ENCODE data around the gene FAM209B.
A peak's percentile ranks its signal among the peaks of the same experiment; 100 is the strongest.
"Not testable (repeated sequence)": the region's sequence is repeated elsewhere in the genome, so short reads cannot be mapped to it uniquely, and the experiment has no call there.

Gene FAM209B

DNA sequence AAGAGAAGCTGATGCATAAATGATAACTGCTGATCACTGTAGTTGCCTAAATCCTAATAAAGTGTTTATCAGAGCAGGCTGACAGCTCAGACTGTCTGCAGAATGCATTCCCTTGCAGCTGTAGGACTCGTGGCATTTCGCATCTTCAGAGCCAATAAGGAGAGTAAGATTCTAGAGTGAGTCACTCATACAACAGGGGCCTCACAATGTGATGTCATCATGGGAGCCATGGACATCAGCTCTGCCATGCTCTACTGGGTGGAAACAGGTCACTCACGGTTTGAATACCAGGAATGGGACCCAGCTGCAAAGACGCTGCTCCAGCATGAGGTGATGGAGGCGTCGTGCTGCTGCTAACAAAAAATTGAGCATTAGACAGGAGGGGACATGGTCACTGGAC, 7.4 kb downstream of the FAM209B start:
- DNase-seq (ENCODE audit: low spot score), result no peak

DNA sequence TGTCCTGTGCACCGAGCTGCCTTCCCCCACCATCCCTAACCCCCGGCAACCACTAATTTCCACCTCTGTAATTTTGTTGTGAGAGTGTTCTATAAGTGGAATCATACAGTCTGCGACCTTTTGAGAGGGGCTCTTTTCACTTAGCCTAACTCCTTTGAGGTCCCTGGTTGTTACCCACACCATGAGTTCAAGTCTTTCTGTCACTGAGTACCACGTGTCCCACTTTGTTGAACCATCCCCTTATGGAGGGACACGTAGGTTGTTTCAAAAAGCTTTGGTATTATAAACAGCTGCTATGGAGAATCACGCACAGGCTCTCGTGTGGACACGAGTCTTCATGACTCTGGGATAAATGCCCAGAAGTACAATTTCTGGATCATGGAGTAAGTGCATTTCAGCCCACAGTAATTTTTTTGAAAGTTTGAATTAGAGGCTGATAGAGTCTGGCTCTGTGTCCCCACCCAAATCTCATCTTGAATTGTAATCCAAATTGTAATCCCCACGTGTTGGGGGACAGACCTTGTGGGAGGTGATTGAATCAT, 9.5 kb downstream of the FAM209B start:
- no peak for DNase-seq (ENCODE audit: low spot score)

DNA sequence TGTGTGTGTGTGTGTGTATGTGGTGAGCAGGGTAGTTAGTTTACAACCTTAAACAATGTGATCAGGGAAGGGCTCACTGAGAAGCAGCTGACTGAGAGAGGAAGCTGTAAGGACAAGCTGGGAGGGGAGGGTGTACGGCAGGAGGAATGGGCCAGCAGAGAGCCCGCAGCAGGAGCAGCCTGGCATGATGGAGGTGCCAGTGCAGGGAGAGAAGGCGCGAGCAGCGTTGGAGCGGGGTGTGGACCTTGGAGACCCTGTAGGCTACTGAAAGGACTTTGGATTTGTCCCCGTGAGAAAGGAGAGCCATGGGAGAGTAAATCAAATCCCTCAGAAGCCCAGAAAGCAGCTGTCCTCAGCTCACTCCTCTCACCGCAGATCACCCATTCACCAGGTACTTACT, 18.5 kb downstream of the FAM209B start:
- DNase-seq (ENCODE audit: low spot score), result no peak

DNA sequence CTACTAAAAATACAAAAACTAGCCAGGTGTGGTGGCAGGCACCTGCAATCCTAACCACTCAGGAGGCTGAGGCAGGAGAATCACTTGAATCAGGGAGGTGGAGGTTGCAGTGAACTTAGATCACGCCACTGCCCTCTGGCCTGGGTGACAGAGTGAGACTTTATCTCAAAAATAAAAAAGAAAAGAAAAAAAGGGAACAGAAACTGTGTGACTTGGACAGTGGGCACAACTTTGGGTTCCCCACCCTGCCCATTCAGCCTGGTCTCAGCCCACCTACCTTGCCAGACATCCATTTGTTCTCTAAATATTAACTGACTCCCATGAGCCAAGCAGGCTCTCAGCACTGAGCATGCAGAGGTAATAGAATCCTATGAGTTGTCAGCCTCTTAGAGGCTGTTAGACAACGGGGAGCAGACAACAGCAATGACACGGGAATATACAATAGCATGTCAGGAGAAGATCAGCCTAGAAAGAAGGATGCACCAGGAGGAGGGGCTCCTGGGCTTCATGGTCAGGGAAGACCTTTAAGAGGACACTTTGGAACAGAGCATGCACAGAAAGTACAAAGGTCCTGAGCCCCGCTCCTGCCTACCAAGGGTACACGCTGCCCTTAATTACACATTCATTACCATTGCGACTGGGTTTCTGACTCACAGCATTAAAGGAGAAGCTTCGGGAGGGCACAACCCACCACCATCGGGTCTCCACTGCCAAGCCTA, 20.0 kb downstream of the FAM209B start:
- no peak for DNase-seq (ENCODE audit: low spot score)

DNA sequence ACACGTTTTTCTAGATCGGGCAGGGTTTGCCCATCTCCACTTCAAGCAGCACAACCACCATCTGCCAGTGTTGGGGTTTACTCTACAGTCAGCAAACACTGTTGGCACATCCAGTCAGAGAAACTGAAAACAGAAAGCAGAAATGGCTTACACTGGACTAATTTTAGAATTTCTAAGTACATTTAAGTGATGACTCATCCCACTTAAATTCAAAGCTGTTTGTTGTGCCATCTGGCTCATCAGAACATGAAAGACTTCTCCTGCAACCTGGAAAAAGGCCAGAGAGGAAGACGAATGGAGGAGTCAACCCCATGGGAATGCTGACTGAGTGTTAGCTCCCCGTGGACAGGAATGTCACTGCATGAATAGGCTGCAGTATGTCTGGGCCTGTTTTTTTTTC, 21.8 kb downstream of the FAM209B start:
- no peak for DNase-seq (ENCODE audit: low spot score)

DNA sequence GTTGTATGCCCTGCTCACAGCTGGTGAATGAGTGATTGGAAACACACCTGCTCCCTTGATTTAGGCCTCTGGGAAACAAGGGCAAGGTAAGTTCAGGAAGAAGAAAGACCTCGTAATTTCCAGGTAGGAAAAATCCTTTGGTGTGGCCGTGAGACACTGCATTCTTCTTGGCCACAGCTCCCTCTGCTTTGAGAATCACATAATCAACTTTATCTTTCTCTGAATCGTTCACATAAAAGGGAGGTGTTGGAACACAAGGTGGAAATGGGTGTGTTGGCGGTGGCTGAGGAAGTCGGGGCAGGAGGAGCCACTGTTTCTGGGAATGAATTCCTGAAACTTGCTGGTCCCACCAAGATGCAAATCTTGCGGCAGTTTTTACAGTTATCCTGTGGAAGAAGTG, 25.9 kb downstream of the FAM209B start:
- DNase-seq (ENCODE audit: low spot score), result no peak

DNA sequence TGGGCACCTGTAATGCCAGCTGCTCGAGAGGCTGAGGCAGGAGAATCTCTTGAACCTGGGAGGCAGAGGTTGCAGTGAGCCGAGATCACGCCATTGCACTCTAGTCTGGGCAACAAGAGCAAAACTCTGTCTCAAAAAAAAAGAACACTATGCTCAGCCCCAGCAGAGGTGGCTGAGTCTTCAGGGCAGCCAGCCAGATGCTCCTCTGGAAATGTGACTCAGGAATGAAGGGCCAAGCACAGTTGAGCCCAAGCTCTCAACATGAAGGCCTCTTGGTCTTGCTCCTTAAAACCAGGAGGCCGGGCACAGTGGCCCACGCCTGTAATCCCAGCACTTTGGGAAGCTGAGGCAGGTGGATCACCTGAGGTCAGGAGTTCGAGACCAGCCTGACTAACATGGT, 31.5 kb downstream of the FAM209B start:
- not testable (repeated sequence) for DNase-seq (ENCODE audit: low spot score)

DNA sequence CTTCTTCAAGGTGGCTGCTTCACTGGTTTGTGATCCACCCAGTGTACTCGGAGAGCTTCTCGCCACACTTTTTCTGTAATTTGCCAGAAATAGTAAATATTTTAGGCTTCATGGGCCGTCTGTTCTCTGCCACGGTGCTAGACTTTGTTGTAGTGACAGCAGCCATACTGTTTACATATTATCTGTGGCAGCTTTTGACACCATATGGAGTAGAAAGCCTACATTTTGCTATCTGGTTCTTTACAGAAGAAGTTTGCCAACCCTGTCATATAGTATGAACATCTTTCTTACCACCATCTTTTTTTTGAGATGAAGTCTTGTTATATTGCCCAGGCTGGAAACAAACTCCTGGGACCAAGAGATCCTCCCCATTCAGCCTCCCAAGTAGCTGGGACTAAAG, 32.5 kb downstream of the FAM209B start:
- DNase-seq (ENCODE audit: low spot score), result no peak

DNA sequence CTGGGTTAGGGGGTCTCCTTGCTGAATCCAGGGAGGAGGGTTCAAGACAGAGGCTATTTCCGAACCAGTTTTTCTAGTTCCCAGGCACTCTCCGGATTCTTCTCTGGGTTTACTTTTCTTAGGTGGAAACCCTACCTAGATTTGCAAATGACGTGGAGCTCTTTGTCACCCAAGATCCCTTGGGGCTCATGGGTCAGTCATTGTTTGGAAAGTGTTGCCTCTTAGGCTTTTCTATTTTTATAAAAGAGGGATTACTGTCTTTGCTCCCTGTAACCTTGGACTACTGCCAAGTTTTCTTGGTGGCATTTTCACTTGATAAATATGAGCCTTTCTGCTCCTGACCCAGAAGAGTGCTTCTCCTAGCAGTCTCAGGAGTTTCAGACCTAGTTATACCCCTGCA, 33.6 kb downstream of the FAM209B start:
- DNase-seq (ENCODE audit: low spot score), result peak; percentile 15

DNA sequence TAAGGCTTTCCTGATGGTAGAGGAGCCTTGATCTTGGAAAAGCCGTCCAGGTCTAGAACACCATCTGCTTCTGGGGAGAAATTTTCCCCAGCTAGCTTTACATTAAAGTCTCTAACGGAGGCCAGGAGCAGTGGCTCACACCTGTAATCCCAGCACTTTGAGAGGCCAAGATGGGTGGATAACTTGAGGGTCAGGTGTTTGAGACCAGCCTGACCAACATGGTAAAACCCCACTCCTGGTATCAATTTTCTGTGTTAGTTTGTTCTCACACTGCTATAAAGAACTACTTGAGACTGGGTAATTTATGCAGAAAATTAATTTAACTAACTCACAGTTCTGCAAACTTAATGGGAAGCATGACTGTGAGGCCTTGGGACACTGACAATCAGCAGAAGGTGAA, 37.8 kb downstream of the FAM209B start:
- no peak for DNase-seq (ENCODE audit: low spot score)

DNA sequence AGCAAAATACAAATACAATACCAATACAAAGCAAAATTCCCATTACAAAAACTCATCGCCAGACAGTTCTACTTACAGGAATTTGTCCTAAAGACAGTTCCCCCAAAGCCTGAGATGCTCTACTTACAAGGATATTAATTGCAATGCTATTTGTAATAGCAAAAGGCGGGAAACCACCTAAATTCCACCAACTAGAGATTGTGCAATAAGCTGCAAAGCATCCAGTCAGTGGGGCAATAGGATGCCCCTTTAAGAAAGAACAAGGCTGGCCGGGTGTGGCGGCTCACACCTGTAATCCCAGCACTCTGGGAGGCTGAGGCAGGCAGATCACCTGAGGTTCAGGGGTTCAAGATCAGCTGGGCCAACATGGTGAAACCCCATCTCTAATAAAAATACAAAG, 39.1 kb downstream of the FAM209B start:
- no peak for DNase-seq (ENCODE audit: low spot score)

DNA sequence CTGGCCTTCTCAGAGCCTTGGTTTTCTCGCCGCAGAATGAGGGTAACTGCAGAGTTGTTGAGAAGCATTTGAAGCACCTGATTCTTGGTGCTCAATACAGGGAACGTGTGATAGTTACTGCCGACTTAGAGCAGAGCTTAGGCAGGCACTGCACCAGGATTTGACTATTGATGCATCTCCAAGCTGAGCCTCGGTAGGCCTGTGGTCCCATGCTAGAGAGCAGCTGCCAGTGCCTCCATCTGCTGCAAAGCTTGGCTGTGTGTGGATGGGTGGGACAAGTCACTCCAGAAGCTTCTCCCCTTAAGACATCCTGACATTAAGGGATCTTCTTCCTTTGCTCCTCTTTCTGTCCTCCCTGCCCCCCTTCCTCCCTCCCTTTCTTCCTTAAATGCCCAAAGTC, 40.9 kb downstream of the FAM209B start:
- no peak for DNase-seq (ENCODE audit: low spot score)

DNA sequence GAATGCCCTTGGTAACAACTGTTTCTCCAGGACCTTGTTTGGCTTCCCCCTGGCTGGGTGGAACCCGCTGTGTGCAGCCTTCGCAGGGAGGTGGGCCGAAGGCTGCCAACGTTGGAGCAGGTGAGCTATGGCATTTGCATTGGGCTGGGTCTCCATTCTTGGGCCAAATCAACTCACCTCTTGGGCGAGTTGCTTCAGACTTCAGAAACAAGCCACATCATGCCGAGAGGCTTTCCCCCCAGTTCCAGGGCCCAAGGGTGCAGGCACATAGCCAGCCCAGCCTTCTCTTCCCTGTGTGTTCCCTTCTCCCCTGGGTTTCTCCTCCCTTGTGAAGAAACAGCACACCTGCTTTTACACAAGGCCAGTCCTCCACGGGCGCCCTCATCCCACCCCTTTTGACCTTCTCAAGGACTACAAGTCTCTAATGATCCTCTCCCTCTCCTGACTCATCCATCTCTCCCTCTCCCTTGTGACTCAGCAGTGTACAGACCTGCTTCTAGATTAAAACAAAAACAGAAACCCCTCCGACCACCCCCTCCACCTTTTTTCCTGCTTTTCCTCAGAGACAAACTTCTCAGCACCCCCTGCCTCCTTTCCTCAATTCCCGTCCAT, 41.6 kb downstream of the FAM209B start:
- DNase-seq (ENCODE audit: low spot score), result no peak

DNA sequence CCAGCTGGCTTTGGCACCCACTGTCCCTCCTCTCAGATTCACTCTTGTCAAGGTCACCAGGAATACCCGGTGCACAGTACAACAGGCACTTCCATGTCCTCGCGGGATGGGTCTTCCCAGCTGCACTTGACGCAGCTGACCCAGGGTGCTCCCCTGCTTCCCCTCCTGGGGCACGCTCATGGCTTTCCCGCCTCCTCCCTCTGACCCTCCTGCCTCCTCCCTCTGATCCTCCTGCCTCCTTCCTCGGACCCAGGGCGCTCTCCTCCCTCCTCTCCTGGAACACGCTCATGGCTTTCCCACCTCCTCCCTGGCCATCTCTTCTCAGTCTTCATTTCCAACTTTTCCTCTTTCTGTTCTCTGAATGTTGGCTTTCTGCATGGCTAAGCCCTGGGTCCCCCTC, 42.1 kb downstream of the FAM209B start:
- DNase-seq (ENCODE audit: low spot score), result no peak

DNA sequence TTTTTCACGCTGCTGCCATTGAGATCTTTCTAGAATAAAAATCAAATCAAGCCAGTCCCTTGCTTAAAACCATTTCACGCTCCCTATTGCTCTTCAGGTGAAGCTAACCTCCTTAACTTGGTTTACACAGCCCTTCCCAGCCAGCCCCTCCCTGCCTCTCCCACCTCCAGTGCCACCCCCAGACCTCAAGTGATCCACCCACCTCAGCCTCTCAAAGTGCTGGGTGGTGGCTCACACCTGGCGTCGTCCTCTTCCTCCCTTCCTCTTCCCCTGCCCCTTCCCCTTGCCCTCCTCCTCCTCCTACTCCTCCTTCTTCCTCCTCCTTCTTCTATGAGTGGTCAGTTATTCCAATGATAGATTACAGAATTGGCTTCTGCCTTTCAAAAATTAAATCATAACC, 42.9 kb downstream of the FAM209B start:
- no peak for DNase-seq (ENCODE audit: low spot score)

DNA sequence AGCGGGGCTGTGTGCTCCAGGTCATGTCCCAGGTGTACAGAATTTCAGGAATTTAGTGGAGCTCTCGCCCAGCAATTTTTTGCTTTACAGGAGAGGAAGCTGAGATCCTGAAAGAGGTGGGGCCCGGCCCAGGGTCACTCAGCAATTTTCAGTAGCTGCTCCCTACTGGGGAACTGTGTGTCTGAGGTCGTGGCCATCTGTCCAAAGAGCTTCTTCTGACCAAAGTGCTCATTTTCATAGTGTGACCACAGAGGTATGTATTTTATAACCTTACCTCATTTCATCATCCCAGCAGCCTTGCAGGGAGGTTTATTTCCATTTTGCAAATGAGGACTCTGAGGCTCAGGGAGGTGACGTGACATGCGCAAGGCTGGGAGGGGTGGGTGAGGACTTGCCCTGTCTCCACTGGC, 46.3 kb downstream of the FAM209B start:
- no peak for DNase-seq (ENCODE audit: low spot score)

DNA sequence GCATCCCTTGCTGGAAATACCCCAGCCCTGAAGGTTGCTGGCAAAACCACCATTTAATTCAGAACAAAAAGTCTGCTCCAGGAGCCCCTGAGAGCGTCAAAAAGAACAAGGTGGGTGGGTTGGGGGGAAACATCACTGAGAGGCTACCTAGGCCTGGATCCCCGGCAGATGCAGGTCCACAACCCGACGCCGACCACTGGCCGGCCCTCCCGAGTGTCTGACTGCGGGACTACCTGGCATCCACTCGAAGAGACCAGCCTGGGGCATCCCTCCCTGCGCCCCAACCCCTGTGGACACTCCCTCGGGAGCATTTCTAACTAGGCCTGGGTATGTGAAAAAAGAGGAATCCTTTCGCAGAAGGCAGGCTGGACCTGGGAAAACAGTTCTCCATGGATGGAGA, 47.2 kb downstream of the FAM209B start:
- no peak for DNase-seq (ENCODE audit: low spot score)

DNA sequence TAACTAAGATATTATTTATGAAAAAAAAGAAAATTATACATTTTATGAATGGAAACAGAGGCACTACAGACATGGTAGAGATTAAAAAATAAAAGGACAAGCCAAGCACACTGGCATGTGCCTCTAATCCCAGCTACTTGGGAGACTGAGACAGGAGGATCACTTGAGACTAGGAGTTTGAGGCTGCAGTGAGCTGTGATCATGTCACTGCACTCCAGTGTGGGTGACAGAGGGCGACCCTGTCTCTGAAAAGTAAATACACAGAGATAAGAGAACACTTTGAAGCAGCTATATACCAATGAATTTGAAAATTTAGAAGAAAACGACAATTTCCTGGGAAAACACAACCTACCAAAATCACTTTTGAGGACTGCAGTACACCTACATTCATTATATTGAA, 48.7 kb downstream of the FAM209B start:
- DNase-seq (ENCODE audit: low spot score), result no peak

DNA sequence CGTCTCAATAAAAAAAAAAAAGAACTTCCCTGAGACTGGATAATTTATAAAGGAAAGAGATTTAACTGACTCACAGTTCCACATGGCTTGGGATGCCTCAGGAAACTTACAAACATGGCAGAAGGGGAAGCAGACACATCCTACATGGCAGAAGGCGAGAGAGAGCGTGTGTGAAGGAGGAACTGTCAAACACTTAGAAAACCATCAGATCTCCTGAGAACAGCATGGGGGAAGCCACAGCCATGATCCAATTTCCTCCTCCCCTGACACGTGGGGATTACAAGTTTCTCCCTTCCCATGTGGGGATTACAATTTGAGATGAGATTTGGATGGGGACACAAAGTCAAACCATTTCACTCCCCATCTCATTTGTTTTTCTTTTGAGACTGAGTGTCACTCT, 49.5 kb downstream of the FAM209B start:
- DNase-seq (ENCODE audit: low spot score), result no peak

DNA sequence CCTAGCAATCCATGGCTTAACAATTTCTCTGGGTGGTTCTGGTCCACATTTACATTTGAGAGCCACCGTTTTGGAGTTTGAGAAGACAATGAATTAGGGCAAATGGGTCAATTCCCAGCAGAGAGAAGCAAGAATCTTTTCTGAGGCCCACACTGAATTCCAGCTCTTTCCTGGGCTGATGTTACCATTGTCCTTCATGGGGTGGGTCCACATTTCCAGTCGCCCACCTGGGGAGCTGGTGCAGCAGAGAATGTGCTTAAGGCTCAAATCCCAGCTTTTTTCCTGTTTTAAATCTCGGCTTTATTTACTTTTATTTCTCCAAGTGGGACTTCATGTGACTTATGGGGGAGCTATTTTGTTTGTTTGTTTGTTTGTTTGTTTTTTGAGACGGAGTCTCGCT, 51.9 kb downstream of the FAM209B start:
- DNase-seq (ENCODE audit: low spot score), result no peak

Data from hematopoietic multipotent progenitor cell treated with erythropoietin and hydrocortisone succinate and interleukin-3 and kit ligand, for 15 days (in vitro differentiated cells).